SK-N-SH (cell line): ENCODE data around the gene DYNLL1. TPM values are rescaled to one million over a fixed set of nuclear protein-coding genes. Genes with fewer than 3 reads are reported as not detected.
A peak's percentile ranks its signal among the peaks of the same experiment; 100 is the strongest.

Experiments used
- CTCF ChIA-PET: fragments of 300-600, 350-600 bp; formaldehyde crosslinking; extraction: SDS; loops from one replicate; lab custom pipeline; 2021; lab: Yijun Ruan, JAX
- POLR2A ChIA-PET: fragments of 350-600 bp; sonication (Branson Sonifier 250); formaldehyde crosslinking; extraction: SDS; loops from one replicate; lab custom pipeline; 2020; ENCODE audit warnings: antibody characterized with exemption, inconsistent platforms; lab: Yijun Ruan, JAX
- DNase-seq: peaks from one replicate; pipeline ENCODE4 v3.0.0; 2012
- H2AFZ ChIP-seq: fragments of 200-600 bp; sonication (generic); 2 replicates; pipeline ENCODE4 v1.8.1; 2016; ENCODE audit warnings: antibody characterized with exemption, mild to moderate bottlenecking, low read depth
- H3F3A ChIP-seq: fragments of 200-600 bp; sonication (generic); replicated peaks from 2 replicates; pipeline ENCODE3; 2016; ENCODE audit warnings: antibody characterized with exemption, mild to moderate bottlenecking; ENCODE audit not compliant: insufficient read depth
- H3K27ac ChIP-seq, 2 experiments: fragments of 200-500 bp in 1 of 2; fragments of 200-600 bp in 1 of 2; sonication (Bioruptor generic) in 1 of 2; sonication (generic), shearing (Covaris generic) in 1 of 2; 2 replicates each; pipeline versions ENCODE4 v1.5.1 to v1.6.1; 2014 to 2016; ENCODE audit warnings: low read depth in 2 of 2, inconsistent platforms in 1 of 2, low read length in 1 of 2, mild to moderate bottlenecking in 1 of 2, mixed read lengths in 1 of 2
- H3K27me3 ChIP-seq: fragments of 200-600 bp; sonication (generic), shearing (Covaris generic); 2 replicates; pipeline ENCODE4 v1.6.1; 2016; ENCODE audit warnings: mixed run types; ENCODE audit not compliant: insufficient read depth
- H3K36me3 ChIP-seq, 2 experiments: fragments of 200-500 bp in 1 of 2; fragments of 200-600 bp in 1 of 2; sonication (Bioruptor generic) in 1 of 2; sonication (generic) in 1 of 2; replicated peaks in 1 of 2; 2 replicates each; pipeline versions ENCODE3 to v1.5.1; 2014 to 2016; ENCODE audit warnings: low read length in 1 of 2, mild to moderate bottlenecking in 1 of 2; ENCODE audit not compliant: insufficient read depth in 2 of 2, control insufficient read depth in 1 of 2
- H3K4me1 ChIP-seq, 2 experiments: fragments of 200-500 bp in 1 of 2; fragments of 200-600 bp in 1 of 2; sonication (Bioruptor generic) in 1 of 2; sonication (generic), shearing (Covaris generic) in 1 of 2; 2 replicates each; pipeline versions ENCODE4 v1.5.1 to v1.6.1; 2014 to 2016; ENCODE audit warnings: low read depth in 1 of 2, low read length in 1 of 2, mixed run types in 1 of 2; ENCODE audit not compliant: insufficient read depth in 2 of 2, control insufficient read depth in 1 of 2
- H3K4me2 ChIP-seq: fragments of 200-600 bp; sonication (generic), shearing (Covaris generic); 2 replicates; pipeline ENCODE4 v1.6.1; 2017; ENCODE audit warnings: mixed run types
- H3K4me3 ChIP-seq, 2 experiments: fragments of 200-500 bp in 1 of 2; fragments of 200-600 bp in 1 of 2; sonication (Bioruptor generic) in 1 of 2; sonication (generic), shearing (Covaris generic) in 1 of 2; 2 replicates each; pipeline versions ENCODE4 v1.5.1 to v1.8.1; 2014 to 2016; ENCODE audit warnings: low read depth in 2 of 2, inconsistent platforms in 1 of 2, low read length in 1 of 2, mild to moderate bottlenecking in 1 of 2, mixed read lengths in 1 of 2, moderate library complexity in 1 of 2
- H3K79me2 ChIP-seq: fragments of 200-600 bp; sonication (generic); 2 replicates; pipeline ENCODE4 v1.8.1; 2017; ENCODE audit warnings: mild to moderate bottlenecking; ENCODE audit not compliant: insufficient read depth
- H3K9ac ChIP-seq: fragments of 200-600 bp; sonication (generic); 2 replicates; pipeline ENCODE4 v1.6.1; 2017; ENCODE audit warnings: mixed run types
- H3K9me2 ChIP-seq: fragments of 200-600 bp; sonication (generic); 2 replicates; pipeline ENCODE4 v1.6.1; 2017; ENCODE audit warnings: mixed run types
- H3K9me3 ChIP-seq: fragments of 200-600 bp; sonication (generic); 2 replicates; pipeline ENCODE4 v1.6.1; 2017; ENCODE audit warnings: mixed run types, mild to moderate bottlenecking, moderate library complexity
- H4K20me1 ChIP-seq: fragments of 200-600 bp; sonication (generic); 2 replicates; pipeline ENCODE4 v1.6.1; 2017; ENCODE audit warnings: mild to moderate bottlenecking, mixed run types; ENCODE audit not compliant: insufficient read depth
- CHD2 ChIP-seq: fragments of 150-350 bp; IDR thresholded peaks from 2 replicates; pipeline ENCODE4 v1.6.1; 2018; ENCODE audit warnings: low read length; ENCODE audit not compliant: partially characterized antibody
- EZH2phosphoT487 ChIP-seq: fragments of 200-600 bp; sonication (generic); IDR thresholded peaks from 2 replicates; pipeline ENCODE4 v1.6.1; 2017; ENCODE audit warnings: low read depth, mixed run types, mild to moderate bottlenecking, antibody characterized with exemption, moderate library complexity, borderline replicate concordance
- FOXJ3 ChIP-seq: sonication (generic); formaldehyde crosslinking; IDR thresholded peaks from 2 replicates; pipeline ENCODE4 v1.5.1; 2020; ENCODE audit warnings: mild to moderate bottlenecking, missing genetic modification reagents
- FOXM1 ChIP-seq: IDR thresholded peaks from 2 replicates; pipeline ENCODE4 v1.4.0; 2012; ENCODE audit warnings: low read depth, mild to moderate bottlenecking
- GABPA ChIP-seq: IDR thresholded peaks from 2 replicates; pipeline ENCODE4 v1.4.0; 2012; ENCODE audit warnings: low read depth, mild to moderate bottlenecking
- IRF3 ChIP-seq: fragments of 150-350 bp; IDR thresholded peaks from 2 replicates; pipeline ENCODE4 v1.6.1; 2016; ENCODE audit warnings: mild to moderate bottlenecking, low read depth, low read length
- MAX ChIP-seq: IDR thresholded peaks from 2 replicates; pipeline ENCODE4 v1.4.0; 2012; ENCODE audit warnings: low read depth
- MEF2A ChIP-seq: IDR thresholded peaks from 2 replicates; pipeline ENCODE4 v1.4.0; 2012; ENCODE audit warnings: low read depth, borderline replicate concordance
- MXI1 ChIP-seq: IDR thresholded peaks from 2 replicates; pipeline ENCODE4 v1.6.1; 2012; ENCODE audit warnings: mild to moderate bottlenecking, low read depth, low read length, improper control_type of control experiment
- NFIC ChIP-seq: IDR thresholded peaks from 2 replicates; pipeline ENCODE4 v1.4.0; 2012; ENCODE audit warnings: borderline replicate concordance
- NRF1 ChIP-seq: IDR thresholded peaks from 2 replicates; pipeline ENCODE4 v1.6.1; 2012; ENCODE audit warnings: low read depth, mild to moderate bottlenecking, low read length
- PBX3 ChIP-seq: IDR thresholded peaks from 2 replicates; pipeline ENCODE4; 2012
- RAD21 ChIP-seq: IDR thresholded peaks from 2 replicates; pipeline ENCODE4 v1.6.1; 2012; ENCODE audit warnings: mild to moderate bottlenecking, low read length
- RCOR1 ChIP-seq: fragments of 150-350 bp; IDR thresholded peaks from 2 replicates; pipeline ENCODE4 v1.6.1; 2017; ENCODE audit warnings: antibody characterized with exemption, low read length
- REST ChIP-seq: IDR thresholded peaks from 2 replicates; pipeline ENCODE4 v1.6.1; 2012; ENCODE audit warnings: mild to moderate bottlenecking, low read depth, low read length, moderate library complexity
- RFX5 ChIP-seq: IDR thresholded peaks from 2 replicates; pipeline ENCODE4 v1.6.1; 2012; ENCODE audit warnings: mild to moderate bottlenecking, improper control_type of control experiment, low read length
- RXRA ChIP-seq: IDR thresholded peaks from 2 replicates; pipeline ENCODE4 v1.4.0; 2012; ENCODE audit warnings: low read depth, mild to moderate bottlenecking, borderline replicate concordance
- SIN3A ChIP-seq: IDR thresholded peaks from 2 replicates; pipeline ENCODE4 v1.6.1; 2012; ENCODE audit warnings: low read depth, mild to moderate bottlenecking, low read length, moderate library complexity, borderline replicate concordance
- SMC3 ChIP-seq: IDR thresholded peaks from 2 replicates; pipeline ENCODE4 v1.6.1; 2012; ENCODE audit warnings: low read depth, low read length, improper control_type of control experiment
- TAF1 ChIP-seq: IDR thresholded peaks from 2 replicates; pipeline ENCODE4 v1.6.1; 2012; ENCODE audit warnings: low read depth, mild to moderate bottlenecking, low read length, moderate library complexity, borderline replicate concordance
- TEAD4 ChIP-seq: IDR thresholded peaks from 2 replicates; pipeline ENCODE4 v1.4.0; 2012; ENCODE audit warnings: mild to moderate bottlenecking, borderline replicate concordance; ENCODE audit not compliant: insufficient read depth
- WGBS: methylation state at CpG from one replicate; pipeline ENCODE4 v1.1.6; 2017; ENCODE audit warnings: low lambda C conversion rate; 5-methylcytosine and 5-hydroxymethylcytosine counted together
- polyA plus RNA-seq, 3 experiments: library from polyadenylated mRNA; depleted of rRNA; stranded (reverse); fragments of >200 nt; gene quantifications; 2 replicates each; pipeline ENCODE4 v1.2.3, GENCODE V29; 2012

DYNLL1 gene
- polyA plus RNA-seq, 1 of the 3 experiments (the other 2 are of a cell fraction) = 607 TPM

- ChIA-PET CTCF (interaction anchor here (0.6 kb wide), 1 partner anchor 20 kb away, joined by 3 read pairs; no protein-coding TSS in a partner anchor), POLR2A (no interaction called here)
- Histone ChIP-seq H3K9ac (no peak overlapping the region), H3K4me3 (no peak overlapping the region), H3K4me1 (no peaks in the 10 kb centered on the region), H3K27me3 (no peaks in the 10 kb centered on the region), H3K36me3 (peaks cover 0 to 4% of the 10 kb centered on the region in 2 experiments), H3K9me3 (no peaks in the 10 kb centered on the region), H3K9me2 (no peaks in the 10 kb centered on the region), H4K20me1 (no peaks in the 10 kb centered on the region), H3K27ac (no peak overlapping the region), H3K79me2 (peaks cover 7% of the 10 kb centered on the region; the same call in 1 of the 2 replicates)
- WGBS = 94% methylated on average over 6 of the region's 9 CpGs
- DNase-seq = no peak
- TF ChIP-seq SIN3A (no peak), RCOR1 (no peak)
- TF ChIP-seq, all 33 proteins: peak for 0
- Histone ChIP-seq H2AFZ (no peak overlapping the region), H3K4me2 (no peak overlapping the region), H3F3A (no peaks in the 10 kb centered on the region)
These were observed 26.7 kb downstream of the DYNLL1 start for GRCh38 chr12:120522568-120522967.

- no peaks in the 10 kb centered on the region for H3K9me2 ChIP-seq
- peak within 1 kb of the TSS; percentile 96 for H2AFZ ChIP-seq
- ChIA-PET CTCF (interaction anchor here (1.0 to 1.3 kb wide), 2 partner anchors 32 to 60 kb away, joined by 4 read pairs; no protein-coding TSS in a partner anchor), POLR2A (interaction anchor here (0.8 to 1.7 kb wide), 2 partner anchors 59 to 328 kb away, joined by 3 to 4 read pairs; partner anchors contain the start of genes RPLP0 and SRSF9)
- peak; percentile 85 for DNase-seq
- 4% methylated on average over 26 of the region's 38 CpGs for WGBS
- H3K79me2 ChIP-seq = peaks cover 13% of the 10 kb centered on the region; the same call in 1 of the 2 replicates
- H4K20me1 ChIP-seq = no peaks in the 10 kb centered on the region
- no peaks in the 10 kb centered on the region for H3K36me3 ChIP-seq
- H3K9ac ChIP-seq = peak within 1 kb of the TSS; percentile 94
- peak within 1 kb of the TSS; percentile 65 for H3K4me2 ChIP-seq
- H3K27me3 ChIP-seq = no peaks in the 10 kb centered on the region
- H3F3A ChIP-seq = no peaks in the 10 kb centered on the region
- no peaks in the 10 kb centered on the region for H3K9me3 ChIP-seq
- H3K27ac ChIP-seq = peak within 1 kb of the TSS; percentile 82 to 83
- H3K4me1 ChIP-seq = peaks cover 0 to 5% of the 10 kb centered on the region in 2 experiments; a peak in 2 of 4 replicates
- peak within 1 kb of the TSS; percentile 75 to 93 for H3K4me3 ChIP-seq
- TF ChIP-seq CHD2 = peak; percentile 69
- no peak for TF ChIP-seq RFX5
- TF ChIP-seq REST = peak; percentile 76; the same call in 1 of the 2 replicates
- TF ChIP-seq NFIC = no peak
- TF ChIP-seq FOXJ3 = peak; percentile 66
- no peak for TF ChIP-seq FOXM1
- TF ChIP-seq MEF2A = no peak
- TF ChIP-seq PBX3 = peak; percentile 38
- TF ChIP-seq EZH2phosphoT487 = no peak
- TF ChIP-seq NRF1 = no peak
- TF ChIP-seq MXI1 = peak; percentile 71
- peak; percentile 84; the same call in 1 of the 2 replicates for TF ChIP-seq SIN3A
- TF ChIP-seq TEAD4 = no peak
- peak; percentile 97 for TF ChIP-seq TAF1
- peak; percentile 36; the same call in 1 of the 2 replicates for TF ChIP-seq MAX
- no peak for TF ChIP-seq SMC3
- no peak for TF ChIP-seq IRF3
- no peak for TF ChIP-seq RAD21
- no peak for TF ChIP-seq RXRA
- no peak for TF ChIP-seq GABPA
These were observed 33.1 kb downstream of the DYNLL1 start, which contains the start of gene COQ5 for GRCh38 chr12:120528861-120529525. Gene COQ5, minus strand, starts transcription at chr12:120529158. Its CDS starts 17 bp downstream, at chr12:120529141.
